Measurements from ENCODE around the gene PLPP2.

PLPP2 gene

GRCh38 chr19:338421-338820, 47.2 kb upstream of the PLPP2 start:
- Histone ChIP-seq H3F3A (ENCODE audit: insufficient read depth, low read length) (no peaks in the 10 kb centered on the region), H3K27me3 (replicated peaks; ENCODE audit: insufficient read depth, low read length) (peaks cover 90% of the 10 kb centered on the region), H3K36me3 (replicated peaks; ENCODE audit: insufficient read depth, low read length) (no peaks in the 10 kb centered on the region), H3K4me3 (ENCODE audit: low read length) (no peak overlapping the region), H2AFZ (ENCODE audit: low read length) (no peak overlapping the region), H4K20me1 (ENCODE audit: insufficient read depth, low read length) (no peaks in the 10 kb centered on the region), H3K79me2 (ENCODE audit: low read length) (no peaks in the 10 kb centered on the region), H3K4me2 (ENCODE audit: low read depth, low read length) (no peak overlapping the region), H3K9me2 (replicated peaks; ENCODE audit: insufficient read depth, low read length) (no peaks in the 10 kb centered on the region), H3K9me3 (replicated peaks; ENCODE audit: insufficient read depth, low read length) (no peaks in the 10 kb centered on the region), H3K9ac (ENCODE audit: low read length) (no peak overlapping the region), H3K27ac (ENCODE audit: low read length) (no peak overlapping the region), H3K4me1 (ENCODE audit: low read length) (no peaks in the 10 kb centered on the region)
- TF ChIP-seq EZH2phosphoT487 (IDR thresholded peaks at IDR 0.05; ENCODE audit: low read length) (no peak), EZH2 (optimal IDR thresholded peaks at IDR 0.05; ENCODE audit: low read depth, low read length) (no peak), CTCF (IDR thresholded peaks at IDR 0.05; ENCODE audit: low read length) (no peak)
- DNase-seq = no peak

- H3K4me1 ChIP-seq (ENCODE audit: low read length) = no peaks in the 10 kb centered on the region
- no peaks in the 10 kb centered on the region for H3K36me3 ChIP-seq (replicated peaks; ENCODE audit: insufficient read depth, low read length)
- H2AFZ ChIP-seq (ENCODE audit: low read length) = no peak overlapping the region
- no peak for TF ChIP-seq EZH2 (optimal IDR thresholded peaks at IDR 0.05; ENCODE audit: low read depth, low read length)
- no peak for TF ChIP-seq CTCF (IDR thresholded peaks at IDR 0.05; ENCODE audit: low read length)
- no peak for TF ChIP-seq EZH2phosphoT487 (IDR thresholded peaks at IDR 0.05; ENCODE audit: low read length)
- no peaks in the 10 kb centered on the region for H3F3A ChIP-seq (ENCODE audit: insufficient read depth, low read length)
- H4K20me1 ChIP-seq (ENCODE audit: insufficient read depth, low read length) = no peaks in the 10 kb centered on the region
- H3K9ac ChIP-seq (ENCODE audit: low read length) = no peak overlapping the region
- H3K4me2 ChIP-seq (ENCODE audit: low read depth, low read length) = no peak overlapping the region
- no peaks in the 10 kb centered on the region for H3K9me2 ChIP-seq (replicated peaks; ENCODE audit: insufficient read depth, low read length)
- H3K27me3 ChIP-seq (replicated peaks; ENCODE audit: insufficient read depth, low read length) = peaks cover 79% of the 10 kb centered on the region
- H3K79me2 ChIP-seq (ENCODE audit: low read length) = no peaks in the 10 kb centered on the region
- H3K27ac ChIP-seq (ENCODE audit: low read length) = no peak overlapping the region
- H3K4me3 ChIP-seq (ENCODE audit: low read length) = no peak overlapping the region
- DNase-seq = no peak
- H3K9me3 ChIP-seq (replicated peaks; ENCODE audit: insufficient read depth, low read length) = no peaks in the 10 kb centered on the region
These were observed 44.9 kb upstream of the PLPP2 start for GRCh38 chr19:336067-336614.

- Histone ChIP-seq H4K20me1 (ENCODE audit: insufficient read depth, low read length) (no peaks in the 10 kb centered on the region), H3F3A (ENCODE audit: insufficient read depth, low read length) (no peaks in the 10 kb centered on the region), H3K4me2 (ENCODE audit: low read depth, low read length) (no peak overlapping the region), H2AFZ (ENCODE audit: low read length) (no peak overlapping the region), H3K27ac (ENCODE audit: low read length) (no peak overlapping the region), H3K27me3 (replicated peaks; ENCODE audit: insufficient read depth, low read length) (peaks cover 79% of the 10 kb centered on the region), H3K9me2 (replicated peaks; ENCODE audit: insufficient read depth, low read length) (no peaks in the 10 kb centered on the region), H3K4me1 (ENCODE audit: low read length) (no peaks in the 10 kb centered on the region), H3K79me2 (ENCODE audit: low read length) (no peaks in the 10 kb centered on the region), H3K9me3 (replicated peaks; ENCODE audit: insufficient read depth, low read length) (no peaks in the 10 kb centered on the region), H3K4me3 (ENCODE audit: low read length) (no peak overlapping the region), H3K36me3 (replicated peaks; ENCODE audit: insufficient read depth, low read length) (no peaks in the 10 kb centered on the region), H3K9ac (ENCODE audit: low read length) (no peak overlapping the region)
- no peak for TF ChIP-seq EZH2 (optimal IDR thresholded peaks at IDR 0.05; ENCODE audit: low read depth, low read length)
- TF ChIP-seq CTCF (IDR thresholded peaks at IDR 0.05; ENCODE audit: low read length) = no peak
- TF ChIP-seq EZH2phosphoT487 (IDR thresholded peaks at IDR 0.05; ENCODE audit: low read length) = no peak
- DNase-seq = no peak
These were observed 44.4 kb upstream of the PLPP2 start for GRCh38 chr19:335486-336066.
